H1 (cell line): ENCODE data around the gene ALDH4A1. TPM values are rescaled to one million over a fixed set of nuclear protein-coding genes. Genes with fewer than 3 reads are reported as not detected.
A peak's percentile ranks its signal among the peaks of the same experiment; 100 is the strongest.

Experiments used
- CTCF ChIA-PET: fragments of 300-600 bp; sonication (Branson Sonifier 250); formaldehyde crosslinking; loops from one replicate; lab custom pipeline; 2021; ENCODE audit not compliant: partially characterized antibody; lab: Charles Lee
- POLR2A ChIA-PET: fragments of 300-600 bp; sonication (Branson Sonifier 250); formaldehyde crosslinking; loops from one replicate; lab custom pipeline; 2021; ENCODE audit warnings: inconsistent platforms; ENCODE audit not compliant: partially characterized antibody; lab: Charles Lee
- DNase-seq, 2 experiments: peaks; one replicate each; pipeline versions ENCODE4 v3.0.0 to v3.0.0-alpha.2; 2010 to 2022; ENCODE audit warnings: low spot score in 2 of 2, low read depth in 1 of 2, mixed read lengths in 1 of 2
- FAIRE-seq: peaks from 2 replicates; lab custom pipeline; 2011; peaks lifted over from hg19 to GRCh38; lab: Jason Lieb, UNC
- H2AFZ ChIP-seq: 2 replicates; pipeline ENCODE4 v1.8.1; 2012; ENCODE audit warnings: low read length, inconsistent platforms
- H2AK5ac ChIP-seq: 2 replicates; pipeline ENCODE4 v1.6.1; 2013; ENCODE audit warnings: low read depth, low read length
- H2BK120ac ChIP-seq: replicated peaks from 2 replicates; pipeline ENCODE3; 2013; ENCODE audit warnings: low read depth, low read length, inconsistent platforms
- H2BK12ac ChIP-seq: 2 replicates; pipeline ENCODE4 v1.6.1; 2013; ENCODE audit warnings: low read depth, low read length
- H2BK15ac ChIP-seq: 2 replicates; pipeline ENCODE4 v1.6.1; 2013; ENCODE audit warnings: low read length
- H2BK20ac ChIP-seq: 2 replicates; pipeline ENCODE4 v1.6.1; 2013; ENCODE audit warnings: low read length
- H2BK5ac ChIP-seq: 2 replicates; pipeline ENCODE4 v1.6.1; 2013; ENCODE audit warnings: low read depth, low read length
- H3K14ac ChIP-seq: 2 replicates; pipeline ENCODE4 v1.6.1; 2013; ENCODE audit warnings: inconsistent platforms; ENCODE audit not compliant: insufficient read length
- H3K18ac ChIP-seq: 2 replicates; pipeline ENCODE4 v1.6.1; 2013; ENCODE audit warnings: low read length; ENCODE audit errors: extremely low read depth
- H3K23ac ChIP-seq: 2 replicates; pipeline ENCODE4 v1.6.1; 2013; ENCODE audit warnings: inconsistent platforms; ENCODE audit not compliant: insufficient read length
- H3K23me2 ChIP-seq: 2 replicates; pipeline ENCODE4 v1.6.1; 2013; ENCODE audit warnings: low read depth, low read length
- H3K27ac ChIP-seq: 2 replicates; pipeline ENCODE4 v1.6.1; 2011; ENCODE audit warnings: low read depth, low read length, inconsistent platforms
- H3K27me3 ChIP-seq, 4 experiments: replicated peaks in 1 of 4; 1 replicate in 1 of 4; 2 replicates in 3 of 4; pipeline versions ENCODE4 v1.6.1 to v1.8.1; 2011 to 2013; ENCODE audit warnings: low read length in 3 of 4, mild to moderate bottlenecking in 3 of 4, inconsistent platforms in 2 of 4, mixed read lengths in 2 of 4, moderate library complexity in 1 of 4; ENCODE audit not compliant: control insufficient read depth in 3 of 4, insufficient read depth in 3 of 4; ENCODE audit errors: extremely low read depth in 1 of 4
- H3K36me3 ChIP-seq, 4 experiments: 2 replicates each; pipeline versions ENCODE4 v1.6.1 to v1.8.1; 2011 to 2013; ENCODE audit warnings: mild to moderate bottlenecking in 4 of 4, low read length in 3 of 4, moderate library complexity in 2 of 4, control low read depth in 1 of 4, inconsistent platforms in 1 of 4; ENCODE audit not compliant: insufficient read depth in 4 of 4, control insufficient read depth in 2 of 4
- H3K4ac ChIP-seq: replicated peaks from 2 replicates; pipeline ENCODE3; 2013; ENCODE audit warnings: low read length, low read depth, mixed read lengths, inconsistent platforms; ENCODE audit not compliant: insufficient read length
- H3K4me1 ChIP-seq, 4 experiments: replicated peaks in 1 of 4; 1 replicate in 1 of 4; 2 replicates in 3 of 4; pipeline versions ENCODE4 v1.6.1 to v1.8.1; 2011 to 2013; ENCODE audit warnings: low read length in 3 of 4, inconsistent platforms in 2 of 4, mixed read lengths in 1 of 4; ENCODE audit not compliant: insufficient read depth in 4 of 4, control insufficient read depth in 3 of 4
- H3K4me2 ChIP-seq, 2 experiments: 2 replicates each; pipeline versions ENCODE4 v1.6.1 to v1.8.1; 2011 to 2013; ENCODE audit warnings: low read depth in 2 of 2, low read length in 2 of 2, control low read depth in 1 of 2, inconsistent platforms in 1 of 2, mild to moderate bottlenecking in 1 of 2; ENCODE audit not compliant: insufficient read depth in 1 of 2
- H3K4me3 ChIP-seq, 4 experiments: fragments of 200-600, 300-600 bp in 1 of 4; sonication (generic), shearing (Covaris generic), sonication (Bioruptor Twin) in 1 of 4; 2 replicates each; pipeline versions ENCODE4 v1.5.1 to v1.8.1; 2011 to 2016; ENCODE audit warnings: low read length in 4 of 4, low read depth in 3 of 4, control low read depth in 2 of 4, inconsistent platforms in 2 of 4, mild to moderate bottlenecking in 2 of 4, mixed read lengths in 1 of 4, moderate library complexity in 1 of 4; ENCODE audit not compliant: insufficient read depth in 2 of 4; ENCODE audit errors: extremely low read depth in 1 of 4
- H3K56ac ChIP-seq: replicated peaks from 2 replicates; pipeline ENCODE3; 2013; ENCODE audit warnings: low read depth, mild to moderate bottlenecking, mixed read lengths, low read length, inconsistent platforms; ENCODE audit not compliant: insufficient read length
- H3K79me1 ChIP-seq: 2 replicates; pipeline ENCODE4 v1.6.1; 2013; ENCODE audit warnings: low read depth, low read length, control low read depth
- H3K79me2 ChIP-seq, 2 experiments: 2 replicates each; pipeline versions ENCODE4 v1.6.1 to v1.8.1; 2012 to 2013; ENCODE audit warnings: low read length in 2 of 2, mild to moderate bottlenecking in 2 of 2, inconsistent platforms in 1 of 2; ENCODE audit not compliant: insufficient read depth in 2 of 2, control insufficient read depth in 1 of 2
- H3K9ac ChIP-seq, 4 experiments: replicated peaks in 1 of 4; 1 replicate in 1 of 4; 2 replicates in 3 of 4; pipeline versions ENCODE4 v1.6.1 to v1.8.1; 2011 to 2013; ENCODE audit warnings: low read depth in 3 of 4, low read length in 3 of 4, control low read depth in 2 of 4, mild to moderate bottlenecking in 2 of 4, moderate library complexity in 2 of 4, inconsistent platforms in 1 of 4; ENCODE audit errors: extremely low read depth in 1 of 4
- H3K9me3 ChIP-seq, 2 experiments: 2 replicates each; pipeline versions ENCODE4 v1.6.1 to v1.8.1; 2012 to 2013; ENCODE audit warnings: mild to moderate bottlenecking in 2 of 2, moderate library complexity in 2 of 2, control low read depth in 1 of 2, inconsistent platforms in 1 of 2, low read depth in 1 of 2, low read length in 1 of 2, mixed read lengths in 1 of 2; ENCODE audit not compliant: insufficient read depth in 2 of 2
- H4K20me1 ChIP-seq, 2 experiments: replicated peaks in 1 of 2; 2 replicates each; pipeline versions ENCODE3 to v1.8.1; 2011 to 2013; ENCODE audit warnings: inconsistent platforms in 2 of 2, low read length in 2 of 2, mild to moderate bottlenecking in 1 of 2; ENCODE audit not compliant: insufficient read depth in 2 of 2, control insufficient read depth in 1 of 2
- H4K5ac ChIP-seq: 2 replicates; pipeline ENCODE4 v1.6.1; 2013; ENCODE audit warnings: low read length, low read depth, mixed read lengths, inconsistent platforms; ENCODE audit not compliant: insufficient read length
- H4K8ac ChIP-seq: 2 replicates; pipeline ENCODE4 v1.8.0; 2013; ENCODE audit warnings: mild to moderate bottlenecking, moderate library complexity, low read length, inconsistent platforms; ENCODE audit not compliant: insufficient read depth; ENCODE audit errors: extremely low read depth
- H4K91ac ChIP-seq: replicated peaks from 2 replicates; pipeline ENCODE3; 2013; ENCODE audit warnings: low read length, mixed read lengths, inconsistent platforms; ENCODE audit not compliant: insufficient read length
- CBX5 ChIP-seq: fragments of 300-800, 300-1000 bp; sonication (generic); IDR thresholded peaks from 2 replicates; pipeline ENCODE4 v1.7.1; 2016; ENCODE audit warnings: antibody characterized with exemption, low read length, low read depth
- CREB1 ChIP-seq: IDR thresholded peaks from 2 replicates; pipeline ENCODE4 v1.6.1; 2012; ENCODE audit warnings: inconsistent platforms
- CTCF ChIP-seq, 3 experiments: IDR thresholded peaks; 1 replicate in 2 of 3; 2 replicates in 1 of 3; pipeline versions ENCODE4 v1.5.1 to v1.6.1; 2011; ENCODE audit warnings: low read length in 3 of 3, mild to moderate bottlenecking in 3 of 3, inconsistent platforms in 2 of 3, low read depth in 1 of 3, moderate library complexity in 1 of 3; ENCODE audit not compliant: insufficient read depth in 1 of 3; ENCODE audit errors: control extremely low read depth in 1 of 3
- MAX ChIP-seq: IDR thresholded peaks from 2 replicates; pipeline ENCODE4 v1.6.1; 2012; ENCODE audit warnings: inconsistent platforms
- NANOG ChIP-seq: IDR thresholded peaks from 2 replicates; pipeline ENCODE4 v1.6.1; 2011; ENCODE audit warnings: low read length, low read depth, mild to moderate bottlenecking, inconsistent platforms; ENCODE audit not compliant: insufficient read depth, poor library complexity, severe bottlenecking
- RAD21 ChIP-seq, 2 experiments: IDR thresholded peaks in 1 of 2; conservative IDR thresholded peaks in 1 of 2; 2 replicates each; pipeline ENCODE4 v1.6.1; 2011; ENCODE audit warnings: low read depth in 2 of 2, low read length in 2 of 2, improper control_type of control experiment in 1 of 2, inconsistent platforms in 1 of 2, mild to moderate bottlenecking in 1 of 2, moderate library complexity in 1 of 2
- WGBS, 2 experiments: shearing (Covaris generic) in 1 of 2; methylation state at CpG; one replicate each; pipeline versions ENCODE4 v1.1.6 to v1.1.7; 2013 to 2015; ENCODE audit warnings: low lambda C conversion rate in 2 of 2, mixed read lengths in 2 of 2, inconsistent platforms in 1 of 2, low coverage in 1 of 2, missing lambda C conversion rate in 1 of 2; ENCODE audit not compliant: insufficient replicate concordance in 2 of 2, insufficient coverage in 1 of 2, insufficient read length in 1 of 2; ENCODE audit errors: extremely low coverage in 1 of 2, missing lambda C conversion rate in 1 of 2; 5-methylcytosine and 5-hydroxymethylcytosine counted together
- polyA plus RNA-seq, 7 experiments: library from polyadenylated mRNA; depleted of rRNA in 3 of 7; stranded (reverse) in 5 of 7; unstranded in 2 of 7; fragments of >200 nt in 5 of 7; fragments of 200-250 nt in 2 of 7; gene quantifications; 1 replicate in 5 of 7; 2 replicates in 1 of 7; 4 replicates in 1 of 7; pipeline versions ENCODE4 v1.2.1 to v1.2.3, GENCODE V29; 2011 to 2013; ENCODE audit warnings: missing spikeins in 2 of 7, mixed read lengths in 2 of 7
- total RNA-seq: library from RNA; stranded (reverse); fragmentation: NEBNext Ultra II Directional; extraction: Animal tissue kit (Norgen Biotek cat#: 25700); gene quantifications from 2 replicates; pipeline ENCODE4 v1.2.1, GENCODE V29; 2021

Gene ALDH4A1
- total and polyA plus RNA-seq, 2 of the 8 experiments (the other 6 are each of a cell fraction or from before 2014, with no cell fraction given), result 30.3 to 35.9 TPM

- Histone ChIP-seq H2BK12ac (no peak overlapping the region), H4K5ac (no peak overlapping the region), H2BK5ac (no peak overlapping the region), H2BK20ac (no peak overlapping the region), H3K23ac (no peak overlapping the region), H3K79me1 (no peaks in the 10 kb centered on the region), H3K14ac (no peak overlapping the region), H4K91ac (no peak overlapping the region), H3K79me2 (no peaks in the 10 kb centered on the region), H3K9me3 (no peaks in the 10 kb centered on the region), H2BK120ac (no peak overlapping the region), H3K27me3 (no peaks in the 10 kb centered on the region), H3K4ac (no peak overlapping the region), H3K4me1 (peaks cover 0 to 6% (median 4%) of the 10 kb centered on the region in 4 experiments; a peak in 4 of 7 replicates), H3K18ac (no peak overlapping the region), H3K23me2 (no peaks in the 10 kb centered on the region), H3K36me3 (peaks cover 0 to 11% (median 2%) of the 10 kb centered on the region in 4 experiments; a peak in 4 of 8 replicates), H2BK15ac (no peak overlapping the region), H4K8ac (no peak overlapping the region), H3K4me3 (no peak overlapping the region), H2AFZ (no peak overlapping the region), H3K27ac (no peak overlapping the region), H3K9ac (no peak overlapping the region), H4K20me1 (peaks cover 0 to 8% of the 10 kb centered on the region in 2 experiments), H3K56ac (no peak overlapping the region), H3K4me2 (no peak overlapping the region), H2AK5ac (no peak overlapping the region)
- POLR2A ChIA-PET, result interaction anchor here (1.4 kb wide), 1 partner anchor 10 kb away, joined by 5 read pairs; no protein-coding TSS in a partner anchor
- WGBS, 2 experiments, result 73% methylated on average over 13 of the region's 14 CpGs; no CpG with 5 or more reads in 1 of the 2 experiments
- DNase-seq (peak; percentile 60 to 97), FAIRE-seq (peak; percentile 36)
- peak; percentile 84 to 97 (median 93) for TF ChIP-seq CTCF (IDR thresholded peaks at IDR 0.05; ENCODE audit: control extremely low read depth in 1 of 3, insufficient read depth in 1 of 3, low read depth in 1 of 3, low read length in 3 of 3)
- TF ChIP-seq NANOG, result no peak
- no peak for TF ChIP-seq MAX
- TF ChIP-seq CBX5, result no peak
- TF ChIP-seq CREB1, result 0 out of 2 replicates have a peak, but pooled peaks have one; percentile 30
- peak; percentile 86 to 92 for TF ChIP-seq RAD21 (IDR thresholded peaks at IDR 0.05 in 1 of 2, conservative IDR thresholded peaks at IDR 0.05 in 1 of 2; ENCODE audit: low read depth in 2 of 2, low read length in 2 of 2)
- CTCF ChIA-PET, result interaction anchor here (0.5 to 14.4 kb wide), 46 partner anchors 8 to 297 kb away, joined by 3 to 131 read pairs (median 4); partner anchors contain the start of gene ALDH4A1
Observed at GRCh38 chr1:18883636-18884418, 18.5 kb downstream of the ALDH4A1 start.
